Stimulated activated CD4-positive, alpha-beta T cell treated with anti-CD3 and anti-CD28 coated beads, Interleukin-12 subunit alpha, Interleukin-12 subunit beta, amount 100 ng/mL, for 4 hours (primary cell): ENCODE results near the gene SH3PXD2B.
"Not testable (repeated sequence)": the region's sequence is repeated elsewhere in the genome, so short reads cannot be mapped to it uniquely, and the experiment has no call there.

Experiments used
- DNase-seq: peaks from one replicate; pipeline ENCODE4 v3.0.0-alpha.2; 2020

SH3PXD2B gene

DNA sequence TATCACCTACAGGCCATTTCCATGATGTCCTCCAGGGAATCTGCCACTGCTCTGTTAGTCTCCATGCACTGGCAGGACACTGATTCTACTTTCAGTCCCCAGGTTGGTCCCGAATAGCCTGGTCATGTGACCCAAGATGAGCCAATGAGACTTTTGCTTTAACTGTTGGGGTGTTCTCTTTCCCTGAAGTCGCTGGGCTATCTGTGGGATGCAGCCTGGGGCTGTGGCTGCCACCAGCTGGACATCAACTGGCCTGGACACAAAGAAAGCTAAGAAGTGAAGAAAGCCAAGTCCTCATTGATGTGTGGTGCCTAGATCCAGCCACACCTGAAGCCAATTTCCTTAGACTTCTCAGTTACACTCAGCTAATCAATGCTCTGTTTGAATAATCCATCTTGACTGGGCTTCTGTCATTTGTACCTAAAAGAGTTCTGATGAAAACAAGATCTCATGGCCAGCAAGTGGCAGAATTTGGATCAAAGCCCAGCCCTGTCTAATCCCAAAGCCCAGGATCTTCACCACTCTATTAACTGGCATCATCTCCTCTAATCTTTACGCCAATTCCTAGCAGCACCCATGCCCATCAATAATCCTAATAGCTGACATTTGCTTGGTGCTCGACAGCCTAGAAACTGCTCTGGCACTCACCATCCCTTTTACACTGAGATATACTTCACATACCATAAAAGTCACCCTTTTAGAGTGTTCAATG lies 37.0 kb downstream of the SH3PXD2B start:
- DNase-seq, result no peak

DNA sequence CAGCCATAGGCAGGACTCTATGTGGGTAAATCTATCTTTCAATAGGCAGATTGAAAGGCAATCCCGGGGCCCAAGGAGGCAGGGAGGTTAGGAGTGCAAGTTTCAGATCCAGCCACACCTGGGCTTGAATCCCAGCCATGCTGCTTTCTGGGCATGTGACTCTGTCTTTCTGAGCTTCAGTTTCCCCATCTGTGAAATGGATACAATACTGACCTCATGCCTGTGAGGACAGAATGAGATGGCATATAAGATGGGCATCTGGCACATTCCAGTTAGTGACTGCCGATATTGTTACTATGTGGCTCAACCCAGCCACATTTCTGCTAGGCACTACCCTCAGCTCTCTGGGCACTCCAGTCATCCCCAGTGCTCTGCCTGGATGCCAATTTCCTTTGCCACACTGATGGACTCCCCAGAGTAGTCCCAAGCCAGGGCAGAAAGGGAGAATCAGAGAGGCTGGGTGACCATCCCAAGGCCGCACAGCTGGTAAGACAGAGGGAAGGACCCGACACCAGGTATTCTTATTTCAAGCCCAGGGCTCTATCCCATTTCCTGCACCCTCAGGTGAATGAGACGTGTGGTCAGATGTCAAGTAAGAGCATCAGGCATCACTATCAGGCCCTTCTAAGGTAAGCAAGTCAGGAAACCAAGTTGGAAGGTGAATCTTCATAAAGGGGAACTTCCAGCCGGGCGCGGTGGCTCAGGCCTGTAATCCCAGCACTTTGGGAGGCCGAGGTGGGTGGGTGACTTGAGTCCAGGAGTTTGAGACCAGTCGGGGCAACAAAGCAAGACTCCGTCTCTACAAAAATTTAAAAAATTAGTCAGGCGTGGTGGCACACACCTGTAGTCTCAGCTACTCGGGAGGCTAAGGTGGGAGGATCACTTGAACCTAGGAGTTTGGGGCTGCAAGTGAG lies 38.7 kb downstream of the SH3PXD2B start:
- no peak for DNase-seq

DNA sequence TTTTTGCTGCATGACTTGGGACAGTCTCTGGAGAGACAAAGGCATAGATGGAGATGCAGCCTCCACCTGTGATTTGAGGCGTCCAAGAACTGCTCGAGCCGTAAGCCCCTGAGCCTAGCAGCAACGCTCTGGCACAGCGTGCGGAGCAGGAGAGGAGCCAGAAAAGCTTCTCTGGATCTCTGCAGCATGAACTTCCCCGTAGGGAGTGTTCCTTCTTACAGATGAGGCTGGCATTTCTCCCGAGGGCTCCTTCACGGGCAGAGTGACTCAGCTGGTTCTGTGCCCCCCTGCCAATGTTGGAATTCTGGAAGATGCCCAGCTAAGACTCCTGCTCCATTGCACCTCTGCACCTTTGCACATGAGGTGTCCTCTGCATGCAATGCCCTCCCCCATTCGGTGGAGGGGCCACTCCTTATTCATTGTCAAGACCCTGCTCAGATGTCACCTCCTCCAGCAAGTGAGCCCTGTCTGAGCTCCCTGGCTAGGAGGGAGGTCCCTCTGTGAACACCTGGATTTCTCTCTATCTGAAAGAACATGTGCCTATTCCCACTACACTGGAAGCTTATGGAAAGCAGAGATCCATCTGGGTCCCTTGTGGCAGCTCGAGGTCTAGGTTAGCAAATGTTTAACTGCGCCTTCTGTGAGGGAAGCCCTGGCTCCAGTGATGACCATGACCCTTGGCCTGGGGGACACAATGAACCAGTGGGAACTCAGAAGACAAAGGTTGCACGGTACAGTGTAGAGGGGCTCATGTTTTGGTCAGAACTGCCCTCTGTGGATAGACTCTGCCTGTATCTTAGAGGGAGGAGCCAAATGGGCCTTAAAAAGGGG lies 39.6 kb downstream of the SH3PXD2B start:
- DNase-seq, result no peak

DNA sequence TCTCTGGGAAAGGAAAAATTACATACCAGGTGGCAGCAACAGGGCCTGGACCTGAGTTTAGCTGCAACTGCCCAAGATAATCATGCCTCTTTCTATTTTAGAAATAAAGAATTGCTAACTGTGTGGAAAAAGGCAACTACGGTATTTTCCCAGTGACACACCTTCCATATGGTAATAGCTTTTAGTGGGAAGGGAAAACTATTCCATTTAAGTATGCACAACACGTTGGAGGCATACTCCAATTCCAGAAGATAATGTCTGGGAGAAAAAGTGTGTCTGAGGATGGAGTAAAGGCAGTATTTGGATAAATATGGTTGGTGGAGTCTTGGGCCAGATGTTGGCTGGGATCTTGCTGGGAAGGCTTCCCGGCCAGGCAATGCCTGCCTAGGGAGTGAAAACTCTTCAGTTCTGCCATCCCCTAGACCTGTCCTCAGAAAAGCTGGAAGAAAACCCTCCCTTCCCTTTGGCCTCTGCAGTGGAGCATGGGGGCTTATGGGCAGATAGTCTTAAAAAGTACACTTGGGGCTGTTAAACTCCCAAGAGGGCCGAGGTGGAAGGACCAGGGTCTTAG lies 40.6 kb downstream of the SH3PXD2B start:
- DNase-seq, result no peak

DNA sequence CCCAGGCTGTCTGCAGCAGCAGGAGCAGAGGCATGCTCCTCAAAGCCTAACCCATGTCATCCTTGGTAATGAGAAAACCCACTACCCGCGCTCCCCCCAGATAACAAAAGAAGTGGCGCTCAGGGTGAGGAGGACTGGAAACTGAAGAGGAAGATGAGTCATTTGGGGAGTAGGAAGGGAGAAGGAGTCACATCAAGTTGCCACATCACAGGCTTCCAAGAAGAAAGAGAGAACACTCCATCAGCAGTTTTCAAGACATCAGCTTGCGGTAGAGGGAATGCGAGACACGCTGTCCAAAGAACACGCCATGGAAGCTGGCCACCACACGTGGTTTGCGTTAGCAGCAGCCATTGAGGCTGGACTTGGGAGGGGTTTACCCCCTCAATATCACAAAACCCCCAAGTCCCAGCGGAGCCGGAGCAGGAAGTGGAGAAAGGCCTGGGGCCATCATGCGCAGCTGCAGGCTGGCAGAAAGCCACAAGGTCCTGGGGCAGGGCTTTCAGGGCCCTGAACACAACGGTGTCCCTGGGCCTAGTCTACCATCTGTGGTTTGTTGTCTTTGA lies 41.5 kb downstream of the SH3PXD2B start:
- no peak for DNase-seq

DNA sequence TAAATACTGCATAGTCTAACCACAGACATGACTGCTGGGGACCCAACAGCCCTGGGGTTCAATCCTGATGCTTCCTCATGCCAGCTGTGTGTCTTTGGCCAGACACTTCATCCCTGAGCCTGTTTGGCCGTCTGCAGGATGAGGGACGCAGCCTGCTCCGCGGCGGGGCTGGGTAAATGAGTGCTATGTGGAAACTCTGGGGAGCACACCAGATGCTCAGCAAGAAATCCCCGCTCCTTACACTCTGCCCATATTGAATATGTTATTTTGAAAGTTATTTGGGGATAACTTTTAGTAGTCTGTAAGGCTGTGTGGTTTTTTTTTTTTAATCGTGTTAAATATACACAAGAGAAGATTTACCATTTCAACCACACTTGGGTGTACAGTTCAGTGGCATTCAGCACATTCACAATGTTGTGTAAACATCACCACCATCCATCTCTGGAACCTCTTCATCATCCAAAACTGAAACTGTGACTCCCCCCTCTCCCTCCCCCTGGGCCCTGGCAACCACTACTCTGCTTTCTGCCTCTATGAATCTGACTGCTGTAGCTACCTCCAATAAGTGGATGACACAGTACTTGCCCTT lies 42.7 kb downstream of the SH3PXD2B start:
- DNase-seq, result no peak

DNA sequence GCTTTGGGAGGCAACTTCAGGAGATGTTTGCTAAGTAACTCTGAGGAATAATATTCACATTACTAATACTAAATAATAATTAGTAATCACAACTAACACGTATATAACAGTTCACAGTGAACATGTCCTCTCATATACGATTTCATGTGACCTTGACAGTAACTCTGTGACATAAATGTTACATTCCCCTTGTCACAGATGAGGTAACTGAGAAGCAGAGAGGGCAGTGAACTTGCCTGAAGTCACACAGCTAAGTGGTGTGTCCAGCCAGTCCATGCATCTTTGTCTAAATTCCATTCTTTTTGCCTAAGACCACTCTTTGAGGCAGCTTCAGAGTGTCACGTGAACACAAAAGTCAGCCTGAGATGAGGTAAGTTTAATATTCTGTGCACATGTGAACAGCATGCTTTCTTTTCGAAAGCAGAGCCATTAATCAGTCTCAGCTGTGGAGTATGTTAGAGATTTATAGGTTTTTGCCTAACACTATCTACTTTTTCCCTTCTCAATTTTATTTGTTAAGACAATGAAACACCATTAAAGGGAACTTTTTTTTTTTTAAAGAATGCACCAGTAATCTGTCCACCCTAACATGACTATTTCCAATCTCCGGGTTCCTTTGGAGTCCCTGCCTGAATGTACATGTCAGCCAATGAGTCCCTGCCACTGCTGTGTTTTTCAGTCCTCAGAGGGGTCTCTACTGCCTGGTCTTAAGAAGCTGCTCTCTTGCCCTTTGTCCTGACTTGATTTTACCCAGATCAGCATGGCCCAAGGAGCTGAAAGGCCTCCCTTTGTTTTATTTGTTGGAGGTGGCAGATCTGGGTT lies 43.5 kb downstream of the SH3PXD2B start:
- DNase-seq, result no peak

DNA sequence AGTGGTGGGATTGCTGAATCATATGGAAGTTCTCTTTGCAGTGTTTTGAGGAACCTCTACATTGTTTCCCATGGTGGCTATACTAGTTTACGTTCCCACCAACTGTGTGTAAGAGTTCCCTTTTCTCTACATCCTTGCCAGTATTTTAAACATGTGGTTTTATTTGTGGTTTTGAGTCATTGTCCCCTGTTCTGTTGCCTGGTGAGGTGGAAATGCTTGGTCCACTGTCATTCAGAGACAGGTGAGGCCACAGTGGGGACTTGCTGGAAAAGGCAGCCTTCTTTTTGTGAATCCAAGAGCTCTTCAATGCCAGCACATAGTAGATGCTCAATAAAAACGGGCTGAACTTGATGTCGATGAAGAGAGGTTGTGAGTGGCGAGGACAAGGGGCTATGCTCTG lies 44.2 kb downstream of the SH3PXD2B start:
- no peak for DNase-seq

DNA sequence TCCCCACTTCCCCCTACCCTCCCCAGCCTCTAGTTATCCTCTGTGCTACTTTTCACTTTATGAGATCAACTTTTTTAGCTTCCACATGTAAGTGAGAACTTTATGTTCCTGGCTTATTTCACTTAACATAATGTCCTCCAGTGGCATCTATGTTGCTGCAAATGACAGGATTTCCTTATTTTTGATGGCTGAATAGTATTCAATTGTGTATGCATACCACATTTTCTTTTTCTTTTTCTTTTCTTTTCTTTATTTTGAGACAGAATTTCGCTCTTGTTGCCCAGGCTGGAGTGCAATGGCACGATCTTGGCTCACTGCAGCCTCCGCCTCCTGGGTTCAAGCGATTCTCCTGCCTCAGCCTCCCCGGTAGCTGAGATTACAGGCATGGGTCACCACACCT lies 44.8 kb downstream of the SH3PXD2B start:
- not testable (repeated sequence) for DNase-seq

DNA sequence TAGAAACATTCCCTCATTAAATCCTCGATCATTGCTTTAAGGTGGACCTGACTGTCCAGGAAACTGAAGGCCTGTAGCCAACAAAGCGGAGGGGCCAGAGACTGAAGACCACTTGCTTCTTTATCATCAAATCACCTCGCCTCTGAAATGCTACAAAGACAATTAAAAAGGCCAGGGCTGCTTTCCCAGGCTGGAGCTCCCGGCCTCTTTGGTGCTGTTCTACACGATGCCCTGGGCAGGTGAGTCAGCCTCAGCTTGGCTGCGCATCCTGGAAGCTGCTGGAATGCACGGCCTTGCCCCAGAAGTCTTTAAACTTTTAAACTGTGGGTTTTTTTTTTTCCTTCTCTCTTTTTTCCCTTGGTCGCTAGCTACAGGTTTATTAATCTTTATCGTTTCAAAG lies 46.5 kb downstream of the SH3PXD2B start:
- DNase-seq, result no peak

DNA sequence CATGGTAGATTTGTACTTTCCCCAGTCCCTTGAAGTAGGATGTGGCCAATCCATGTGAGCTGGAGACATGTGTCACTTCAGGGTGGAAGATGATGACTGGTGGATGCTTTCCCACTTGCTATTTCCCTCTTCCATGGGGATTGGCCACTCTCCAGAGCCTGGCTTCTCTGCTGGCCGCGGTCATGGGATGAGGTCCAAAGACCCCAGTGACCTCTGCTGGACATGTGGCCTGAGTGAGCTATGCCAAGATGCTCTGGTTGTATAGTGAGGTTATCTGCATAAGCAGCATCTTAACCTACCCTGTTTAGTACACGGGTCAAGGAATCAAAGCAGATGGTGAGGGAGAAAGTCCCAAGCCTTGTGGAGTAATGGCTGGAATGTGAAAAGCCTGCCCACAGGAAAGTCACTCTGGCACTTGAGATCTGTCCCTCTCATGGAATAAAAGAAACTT lies 47.1 kb downstream of the SH3PXD2B start:
- DNase-seq, result no peak

DNA sequence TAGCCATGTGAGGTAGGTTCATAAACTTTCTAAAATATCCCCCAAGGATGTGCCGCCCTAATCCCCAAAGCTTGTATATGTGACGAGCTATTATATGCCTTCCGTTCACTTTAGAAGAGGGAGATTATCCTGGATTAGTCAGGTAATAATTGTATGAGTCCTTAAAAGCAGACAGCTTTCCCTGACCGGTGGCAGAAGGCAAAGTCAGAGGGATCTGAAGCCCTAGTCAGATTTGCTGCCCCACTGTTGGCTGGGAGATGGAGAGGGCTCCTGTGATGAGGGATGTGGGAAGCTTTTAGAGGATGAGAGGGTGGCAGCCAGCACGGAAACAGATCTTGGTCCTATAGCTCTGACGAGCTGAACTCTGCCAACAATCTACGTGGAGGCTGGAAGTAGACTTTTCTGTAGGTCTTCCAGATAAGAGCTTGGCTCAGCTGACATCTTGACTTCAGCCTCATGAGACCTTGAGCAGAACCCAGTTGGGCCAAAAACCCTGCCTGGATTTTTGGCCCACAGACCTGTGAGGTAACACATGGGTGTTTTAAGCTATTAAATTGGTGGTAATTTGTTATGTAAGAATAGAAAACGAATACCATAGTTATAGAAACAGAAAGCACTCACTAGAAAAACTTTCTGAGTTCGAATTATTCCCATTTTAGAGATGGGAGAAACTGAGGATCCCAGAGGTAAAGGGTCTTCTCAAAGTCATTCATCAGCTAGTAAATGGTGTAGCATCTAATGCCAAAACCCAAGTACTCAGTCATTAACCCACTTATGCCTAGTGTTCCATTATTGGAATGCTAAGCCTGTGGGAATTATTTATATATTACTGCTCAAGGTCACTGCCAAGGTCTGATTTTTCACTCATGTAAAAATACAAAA lies 48.9 kb downstream of the SH3PXD2B start:
- no peak for DNase-seq

DNA sequence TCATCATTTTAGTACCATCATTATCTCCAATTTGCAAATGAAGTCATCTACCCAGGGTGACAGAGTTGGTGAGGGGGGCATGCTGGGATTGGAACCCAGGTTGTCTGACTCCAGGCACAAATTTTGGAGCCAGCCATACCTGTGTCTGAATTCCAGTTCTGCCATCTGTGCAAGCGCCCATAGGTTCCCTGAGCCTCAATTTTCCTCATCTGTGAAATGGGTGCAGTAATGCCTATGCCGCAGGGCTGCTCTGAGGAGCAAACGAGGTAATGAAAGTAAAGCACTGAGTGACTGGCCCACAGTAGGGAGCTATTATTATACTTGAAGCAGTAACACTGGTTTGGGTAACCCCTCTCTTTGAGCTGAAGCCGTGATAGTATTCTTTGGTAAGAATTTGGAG lies 49.6 kb downstream of the SH3PXD2B start:
- DNase-seq, result no peak

DNA sequence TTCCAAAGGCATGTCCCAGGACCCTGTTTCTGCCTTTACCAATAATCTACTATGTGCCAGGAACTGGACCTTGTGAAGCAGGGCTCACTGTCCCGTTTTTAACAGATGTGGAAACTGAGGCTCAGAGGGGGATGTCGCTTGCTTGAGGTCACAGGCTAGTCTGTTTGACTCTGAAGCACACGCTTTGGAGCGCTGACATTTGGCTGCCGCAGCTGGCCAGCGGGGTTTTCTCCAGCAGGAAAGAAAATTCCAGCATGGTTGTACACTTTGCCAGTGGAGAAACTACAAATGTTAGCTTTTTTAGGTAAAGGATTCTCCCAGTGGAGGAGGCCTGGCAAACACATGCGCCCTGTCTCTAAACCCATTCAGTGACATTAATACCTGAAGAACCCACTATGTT lies 50.5 kb downstream of the SH3PXD2B start:
- DNase-seq, result no peak

DNA sequence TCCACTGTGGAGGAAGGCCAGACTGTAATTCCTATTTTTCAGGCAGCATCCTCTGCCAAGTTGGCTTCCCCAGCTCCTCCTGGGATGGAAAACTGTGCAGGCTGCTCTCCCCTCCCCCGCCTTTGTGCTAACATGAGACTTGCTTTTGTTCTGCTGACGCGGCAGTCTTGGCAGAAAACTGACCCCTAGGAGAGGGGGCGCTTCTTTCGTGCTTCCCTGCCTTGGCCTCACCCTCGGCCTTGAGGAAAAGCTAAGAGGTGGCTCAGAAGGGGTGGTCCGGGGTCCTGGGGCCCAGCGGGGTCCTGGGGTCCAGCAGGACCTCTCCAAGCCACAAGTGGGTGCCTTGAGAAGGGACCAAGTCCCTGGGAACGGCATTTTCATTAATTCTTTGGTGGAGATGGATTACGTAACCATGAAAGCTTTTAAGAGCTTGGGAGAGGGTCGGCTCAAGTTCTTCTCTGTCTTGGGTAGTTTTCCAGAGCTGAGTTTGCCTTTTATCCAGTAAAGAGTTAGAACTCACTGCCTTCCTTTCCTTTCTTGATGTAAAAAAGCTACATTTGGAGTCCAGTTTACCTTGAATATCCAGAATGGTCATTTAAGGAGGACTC lies 51.0 kb downstream of the SH3PXD2B start:
- DNase-seq, result no peak

DNA sequence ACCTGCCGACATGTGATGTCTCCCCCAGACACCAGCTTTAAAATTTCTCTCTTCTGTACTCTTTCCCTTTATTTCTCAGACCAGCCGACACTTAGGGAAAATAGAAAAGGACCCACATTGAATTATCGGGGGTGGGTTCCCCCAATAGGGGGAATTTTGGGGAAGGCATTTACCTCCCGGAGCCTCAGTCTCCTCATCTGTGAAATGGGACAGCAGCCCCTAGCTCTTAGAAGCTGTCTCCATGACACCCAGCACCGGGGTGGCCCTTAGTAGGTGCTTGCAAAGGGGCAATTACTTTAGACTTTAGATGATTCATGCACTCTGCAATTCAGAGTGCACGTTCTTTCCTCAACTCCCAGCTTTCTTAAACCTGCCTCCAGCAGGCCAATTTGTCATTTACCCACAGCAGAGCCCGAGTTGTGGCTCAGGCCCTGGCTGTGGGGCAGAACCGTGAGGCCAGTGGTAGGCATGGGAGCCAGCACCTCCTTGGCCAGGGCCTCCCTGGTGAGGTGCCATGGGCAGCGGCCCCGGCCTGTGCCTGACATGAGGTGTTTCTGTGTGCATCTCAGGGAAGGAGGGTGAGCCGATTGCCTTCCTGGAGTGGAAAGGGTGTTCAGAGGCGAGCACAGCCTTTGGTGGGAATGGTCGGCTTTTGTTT lies 51.7 kb downstream of the SH3PXD2B start:
- no peak for DNase-seq

DNA sequence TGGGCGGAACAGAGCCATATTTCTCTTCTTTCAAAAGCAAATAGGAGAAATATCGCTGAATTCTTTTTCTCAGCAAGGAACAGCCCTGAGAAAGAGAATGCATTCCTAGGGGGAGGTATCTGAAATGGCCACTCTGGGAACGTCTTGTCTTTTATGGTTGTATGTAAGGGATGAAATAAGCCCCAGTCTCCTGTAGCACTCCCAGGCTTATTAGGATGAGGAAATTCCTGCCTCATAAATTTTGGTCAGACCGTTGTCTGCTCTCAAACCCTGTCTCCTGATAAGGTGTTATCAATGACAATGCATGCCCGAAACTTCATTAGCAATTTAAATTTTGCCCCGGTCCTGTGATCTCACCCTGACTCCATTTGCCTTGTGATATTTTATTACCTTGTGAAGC lies 52.3 kb downstream of the SH3PXD2B start:
- not testable (repeated sequence) for DNase-seq

DNA sequence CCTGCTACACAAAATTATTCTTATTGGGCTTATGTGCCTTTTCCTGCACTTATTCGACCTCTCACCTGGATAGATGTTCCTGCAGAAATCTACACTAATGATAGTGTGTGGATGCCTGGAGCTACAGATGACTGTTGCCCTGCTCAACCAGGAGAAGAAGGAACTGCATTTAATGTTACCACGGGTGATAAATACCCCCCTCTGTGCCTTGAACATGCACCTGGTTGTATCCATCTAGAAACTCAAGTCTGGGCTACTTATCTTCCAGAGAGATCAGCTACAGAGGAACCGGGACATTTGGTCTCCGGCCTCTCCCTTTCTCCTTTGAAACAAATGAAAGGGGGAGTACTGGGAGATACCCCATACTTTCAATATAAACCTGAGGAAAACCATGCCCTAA lies 54.5 kb downstream of the SH3PXD2B start:
- no peak for DNase-seq

DNA sequence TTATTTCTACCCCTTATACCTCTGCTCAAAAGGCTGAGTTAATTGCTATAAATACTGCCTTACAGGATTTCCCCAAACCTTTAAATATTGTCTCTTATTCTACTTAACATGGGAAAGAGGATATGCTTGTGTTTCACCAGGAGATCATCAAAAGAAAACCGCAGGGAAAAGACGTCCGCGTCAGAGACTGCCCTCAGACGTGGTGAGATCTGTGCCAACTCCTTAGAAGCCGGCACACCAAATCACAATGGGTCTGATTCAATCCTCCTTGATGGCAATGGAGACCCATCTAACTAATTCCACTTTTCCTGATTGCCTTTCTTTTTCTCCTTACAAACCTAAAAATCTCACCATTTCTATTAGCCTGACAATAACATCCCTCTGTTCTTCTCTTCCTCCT lies 55.0 kb downstream of the SH3PXD2B start:
- DNase-seq, result no peak
